Keratinocyte (primary cell): ENCODE measurements around the gene PPIP5K2. TPM values are rescaled to one million over a fixed set of nuclear protein-coding genes. Genes with fewer than 3 reads are reported as not detected.

Experiments used
- DNase-seq: peaks from one replicate; pipeline ENCODE4 v3.0.0-alpha.2; 2011; ENCODE audit warnings: low read depth, missing footprints, low spot score
- FAIRE-seq: peaks from 2 replicates; lab custom pipeline; 2011; peaks lifted over from hg19 to GRCh38; lab: Jason Lieb, UNC
- H2AFZ ChIP-seq: 2 replicates; pipeline ENCODE4 v1.6.0; 2012; ENCODE audit warnings: low read length, control low read depth, inconsistent platforms; ENCODE audit not compliant: control insufficient read depth
- H3K27ac ChIP-seq: 2 replicates; pipeline ENCODE4 v1.5.1; 2011; ENCODE audit warnings: low read length; ENCODE audit not compliant: control insufficient read depth, insufficient read depth
- H3K27me3 ChIP-seq: 3 replicates; pipeline ENCODE4 v1.6.0; 2011; ENCODE audit warnings: low read length; ENCODE audit not compliant: control insufficient read depth, insufficient read depth; ENCODE audit errors: extremely low read depth
- H3K36me3 ChIP-seq, 2 experiments: 2 replicates in 1 of 2; 3 replicates in 1 of 2; pipeline ENCODE4 v1.5.1; 2011; ENCODE audit warnings: low read length in 2 of 2, mild to moderate bottlenecking in 1 of 2; ENCODE audit not compliant: control insufficient read depth in 2 of 2, insufficient read depth in 2 of 2; ENCODE audit errors: extremely low read depth in 1 of 2
- H3K4me1 ChIP-seq: 3 replicates; pipeline ENCODE4 v1.5.1; 2011; ENCODE audit warnings: low read length; ENCODE audit not compliant: control insufficient read depth, insufficient read depth; ENCODE audit errors: extremely low read depth
- H3K4me2 ChIP-seq: 3 replicates; pipeline ENCODE4 v1.6.0; 2011; ENCODE audit warnings: low read depth, low read length; ENCODE audit not compliant: control insufficient read depth, insufficient read depth; ENCODE audit errors: extremely low read depth
- H3K4me3 ChIP-seq, 3 experiments: fragments of 200-600 bp in 1 of 3; sonication (generic) in 1 of 3; 2 replicates in 2 of 3; 3 replicates in 1 of 3; pipeline ENCODE4 v1.5.1; 2011 to 2016; ENCODE audit warnings: low read length in 3 of 3, mild to moderate bottlenecking in 3 of 3, control low read depth in 2 of 3, inconsistent platforms in 1 of 3, low read depth in 1 of 3, mixed read lengths in 1 of 3, mixed run types in 1 of 3, moderate library complexity in 1 of 3; ENCODE audit not compliant: control insufficient read depth in 2 of 3, insufficient read depth in 2 of 3; ENCODE audit errors: extremely low read depth in 1 of 3
- H3K79me2 ChIP-seq: 2 replicates; pipeline ENCODE4 v1.6.0; 2012; ENCODE audit warnings: low read length; ENCODE audit not compliant: control insufficient read depth, insufficient read depth
- H3K9ac ChIP-seq: 3 replicates; pipeline ENCODE4 v1.6.0; 2011; ENCODE audit warnings: low read length; ENCODE audit not compliant: control insufficient read depth, insufficient read depth; ENCODE audit errors: extremely low read depth
- H3K9me1 ChIP-seq: 3 replicates; pipeline ENCODE4 v1.6.0; 2011; ENCODE audit warnings: low read length; ENCODE audit not compliant: control insufficient read depth, insufficient read depth; ENCODE audit errors: extremely low read depth
- H3K9me3 ChIP-seq: 2 replicates; pipeline ENCODE4 v1.5.1; 2012; ENCODE audit warnings: low read depth, low read length; ENCODE audit not compliant: control insufficient read depth
- H4K20me1 ChIP-seq: 3 replicates; pipeline ENCODE4 v1.6.0; 2011; ENCODE audit warnings: low read length; ENCODE audit not compliant: control insufficient read depth, insufficient read depth; ENCODE audit errors: extremely low read depth
- EZH2 ChIP-seq: IDR thresholded peaks from one replicate; pipeline ENCODE4 v1.6.1; 2012; ENCODE audit warnings: inconsistent platforms, mild to moderate bottlenecking, low read length, moderate library complexity
- dilution Hi-C: fragments of 300-500 bp; cut with MboI; formaldehyde crosslinking; loops from one replicate; pipeline ENCODE4 v1.7.0; 2020; ENCODE audit warnings: low sequenced_read_pairs; ENCODE audit not compliant: extremely low pct_ligation_motif_present
- polyA plus RNA-seq, 5 experiments: library from polyadenylated mRNA; depleted of rRNA in 3 of 5; stranded (reverse) in 3 of 5; stranded (forward) in 1 of 5; unstranded in 1 of 5; fragments of >200 nt; gene quantifications; 1 replicate in 1 of 5; 2 replicates in 3 of 5; 3 replicates in 1 of 5; pipeline versions ENCODE4 v1.2.1 to v1.2.3, GENCODE V29; 2011 to 2012; ENCODE audit warnings: missing spikeins in 2 of 5, low read depth in 1 of 5, low replicate concordance in 1 of 5
- TF ChIP-seq, protein P1 (sequence below), 3 experiments: IDR thresholded peaks in 1 of 3; conservative IDR thresholded peaks in 1 of 3; optimal IDR thresholded peaks in 1 of 3; 2 replicates in 2 of 3; 3 replicates in 1 of 3; pipeline versions ENCODE3 to v1.5.1; 2011; ENCODE audit warnings: low read length in 3 of 3, mild to moderate bottlenecking in 3 of 3, moderate library complexity in 2 of 3, control low read depth in 1 of 3, inconsistent platforms in 1 of 3; ENCODE audit not compliant: insufficient read depth in 2 of 3; ENCODE audit errors: extremely low read depth in 1 of 3

PPIP5K2 gene
- polyA plus RNA-seq, 1 donor (not counting 4 experiments of a cell fraction or from before 2014, with no cell fraction given), result 27.8 TPM

DNA sequence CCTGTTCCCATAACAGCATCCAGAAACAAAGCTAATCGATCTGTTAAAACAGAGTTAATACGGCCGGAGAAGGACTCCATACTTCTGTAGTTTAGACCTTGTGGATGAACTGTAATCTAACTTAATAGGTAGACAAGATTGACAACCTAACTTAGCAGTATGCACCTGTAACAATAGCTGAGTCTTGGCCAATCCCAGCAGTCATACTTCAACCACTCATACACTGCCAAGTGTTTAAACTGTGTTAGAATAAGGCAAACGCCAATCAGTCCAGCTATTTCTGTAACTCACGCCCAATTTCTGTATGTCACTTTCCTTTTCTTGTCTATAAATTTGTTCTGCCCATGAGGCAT, 104.8 kb downstream of the PPIP5K2 start:
- Histone ChIP-seq H3K79me2 (no peaks in the 10 kb centered on the region), H3K27ac (no peak overlapping the region), H3K4me3 (no peak overlapping the region), H3K27me3 (no peaks in the 10 kb centered on the region), H3K9ac (no peak overlapping the region), H3K9me1 (no peaks in the 10 kb centered on the region), H3K36me3 (no peaks in the 10 kb centered on the region), H3K4me2 (no peak overlapping the region), H3K4me1 (no peaks in the 10 kb centered on the region), H2AFZ (no peak overlapping the region), H3K9me3 (no peaks in the 10 kb centered on the region), H4K20me1 (no peaks in the 10 kb centered on the region)
- no peak for FAIRE-seq
- dilution Hi-C loops, result no loop called here
- no peak for DNase-seq
- no peak for TF ChIP-seq EZH2
- TF ChIP-seq, protein P1, sequence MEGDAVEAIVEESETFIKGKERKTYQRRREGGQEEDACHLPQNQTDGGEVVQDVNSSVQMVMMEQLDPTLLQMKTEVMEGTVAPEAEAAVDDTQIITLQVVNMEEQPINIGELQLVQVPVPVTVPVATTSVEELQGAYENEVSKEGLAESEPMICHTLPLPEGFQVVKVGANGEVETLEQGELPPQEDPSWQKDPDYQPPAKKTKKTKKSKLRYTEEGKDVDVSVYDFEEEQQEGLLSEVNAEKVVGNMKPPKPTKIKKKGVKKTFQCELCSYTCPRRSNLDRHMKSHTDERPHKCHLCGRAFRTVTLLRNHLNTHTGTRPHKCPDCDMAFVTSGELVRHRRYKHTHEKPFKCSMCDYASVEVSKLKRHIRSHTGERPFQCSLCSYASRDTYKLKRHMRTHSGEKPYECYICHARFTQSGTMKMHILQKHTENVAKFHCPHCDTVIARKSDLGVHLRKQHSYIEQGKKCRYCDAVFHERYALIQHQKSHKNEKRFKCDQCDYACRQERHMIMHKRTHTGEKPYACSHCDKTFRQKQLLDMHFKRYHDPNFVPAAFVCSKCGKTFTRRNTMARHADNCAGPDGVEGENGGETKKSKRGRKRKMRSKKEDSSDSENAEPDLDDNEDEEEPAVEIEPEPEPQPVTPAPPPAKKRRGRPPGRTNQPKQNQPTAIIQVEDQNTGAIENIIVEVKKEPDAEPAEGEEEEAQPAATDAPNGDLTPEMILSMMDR (optimal IDR thresholded peaks at IDR 0.05 in 1 of 3, IDR thresholded peaks at IDR 0.05 in 1 of 3, conservative IDR thresholded peaks at IDR 0.05 in 1 of 3; ENCODE audit: extremely low read depth in 1 of 3, insufficient read depth in 2 of 3, low read length in 3 of 3), result no peak

DNA sequence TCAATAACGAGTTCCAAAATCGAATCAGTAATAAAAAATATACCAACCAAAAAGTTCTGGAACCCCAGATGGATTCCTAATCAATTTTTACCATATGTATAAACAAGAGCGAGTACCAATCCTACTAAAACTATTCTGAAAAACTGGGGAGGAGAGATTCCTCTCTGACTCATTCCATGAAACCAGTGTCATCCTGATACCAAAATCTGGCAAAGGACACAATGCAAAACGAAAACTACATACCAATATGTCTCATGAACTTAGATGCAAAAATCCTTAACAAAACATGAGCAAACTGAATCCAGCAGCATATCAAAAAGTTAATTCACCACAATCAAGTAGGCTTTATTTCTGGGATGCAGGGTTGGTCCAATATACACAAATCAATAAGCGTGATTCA, 108.0 kb downstream of the PPIP5K2 start:
- Histone ChIP-seq H3K4me1 (no peaks in the 10 kb centered on the region), H3K4me2 (no peak overlapping the region), H3K36me3 (no peaks in the 10 kb centered on the region), H3K9ac (no peak overlapping the region), H4K20me1 (no peaks in the 10 kb centered on the region), H3K9me3 (no peaks in the 10 kb centered on the region), H3K27ac (no peak overlapping the region), H3K27me3 (no peaks in the 10 kb centered on the region), H2AFZ (no peak overlapping the region), H3K4me3 (no peak overlapping the region), H3K79me2 (no peaks in the 10 kb centered on the region), H3K9me1 (no peaks in the 10 kb centered on the region)
- no peak for FAIRE-seq
- no peak for TF ChIP-seq EZH2
- TF ChIP-seq, protein P1 (optimal IDR thresholded peaks at IDR 0.05 in 1 of 3, IDR thresholded peaks at IDR 0.05 in 1 of 3, conservative IDR thresholded peaks at IDR 0.05 in 1 of 3; ENCODE audit: extremely low read depth in 1 of 3, insufficient read depth in 2 of 3, low read length in 3 of 3), result no peak
- DNase-seq, result no peak
- dilution Hi-C loops, result no loop called here
